Psoas muscle (tissue), 8 donors: Measurements from ENCODE around the gene CLDN2. TPM values are rescaled to one million over a fixed set of nuclear protein-coding genes. Genes with fewer than 3 reads are reported as not detected.

Experiments
- ATAC-seq, 4 donors: fragments of 200-7000 bp; cut with Tn5 transposase; one replicate each; pipeline ENCODE4 v1.9.1; 2020; ENCODE audit warnings: moderate library complexity in 3 of 4, mild to moderate bottlenecking in 2 of 4
- DNase-seq, 2 donors: peaks; one replicate each; pipeline ENCODE4 v3.0.0-alpha.2; 2020
- H3K27ac ChIP-seq: fragments of 200-600 bp; one replicate; pipeline ENCODE4 v1.8.0; 2022
- H3K27me3 ChIP-seq, 3 donors: fragments of 200-600 bp in 1 of 3; one replicate each; pipeline versions ENCODE4 v1.6.1 to v1.8.0; 2013 to 2022; ENCODE audit warnings: low read length in 2 of 3, mild to moderate bottlenecking in 2 of 3, moderate library complexity in 1 of 3; ENCODE audit not compliant: insufficient read depth in 3 of 3
- H3K36me3 ChIP-seq, 2 donors: fragments of 200-600 bp in 1 of 2; one replicate each; pipeline versions ENCODE4 v1.6.1 to v1.8.0; 2013 to 2022; ENCODE audit warnings: low read depth in 1 of 2, mild to moderate bottlenecking in 1 of 2, moderate library complexity in 1 of 2; ENCODE audit not compliant: insufficient read depth in 1 of 2
- H3K4me1 ChIP-seq: fragments of 200-600 bp; one replicate; pipeline ENCODE4 v1.8.0; 2022
- H3K4me3 ChIP-seq: fragments of 200-600 bp; one replicate; pipeline ENCODE4 v1.8.0; 2022; ENCODE audit warnings: mild to moderate bottlenecking
- H3K9me3 ChIP-seq: fragments of 200-600 bp; one replicate; pipeline ENCODE4 v1.8.0; 2022
- CTCF ChIP-seq: fragments of 200-600 bp; IDR thresholded peaks from one replicate; pipeline ENCODE4 v1.8.0; 2022; ENCODE audit warnings: antibody characterized with exemption
- WGBS, 3 donors: extraction: QIAGEN DNeasy Blood & Tissue Kit; methylation state at CpG; one replicate each; pipeline versions ENCODE4 v1.1.6 to v1.1.7; 2013; 5-methylcytosine and 5-hydroxymethylcytosine counted together
- intact Hi-C, 2 donors: fragments of 100-400 bp; cut with DNase I; formaldehyde crosslinking; loops; one replicate each; pipeline versions ENCODE4 v1.11.0 to v1.14.2; 2022
- polyA plus RNA-seq, 3 donors: library from polyadenylated mRNA; stranded (reverse); fragments of 200-250 nt; gene quantifications; one replicate each; pipeline ENCODE4 v1.2.3, GENCODE V29; 2013
- total RNA-seq, 4 donors: library from RNA; stranded (reverse); fragmentation: NEBNext Ultra II Directional in 2 of 4; extraction: Animal tissue kit (Norgen Biotek cat#: 25700) in 2 of 4; gene quantifications; one replicate each; pipeline versions ENCODE4 v1.2.1 to v1.2.4, GENCODE V29; 2021 to 2023
- donor health status: healthy with polysubstance abuse.
- donor health status: DM: no; HTN: no; CAD: no; lungs with moderate emphysema.
- donor health status: Bipolar disorder and iron deficiency.
- donor health status: healthy.
- donor health status: DM: yes; HTN: yes; CAD: no.
- donor health status: DM: no; HTN: no; CAD: no.
- donor health status: DM: no; HTN: no; CAD: no.
- donor health status: DM: yes; HTN: yes; CAD: no.

Gene CLDN2
- total and polyA plus RNA-seq, 7 donors = 0.03 to 0.15 (median 0.07) TPM; not detected in 3

DNA sequence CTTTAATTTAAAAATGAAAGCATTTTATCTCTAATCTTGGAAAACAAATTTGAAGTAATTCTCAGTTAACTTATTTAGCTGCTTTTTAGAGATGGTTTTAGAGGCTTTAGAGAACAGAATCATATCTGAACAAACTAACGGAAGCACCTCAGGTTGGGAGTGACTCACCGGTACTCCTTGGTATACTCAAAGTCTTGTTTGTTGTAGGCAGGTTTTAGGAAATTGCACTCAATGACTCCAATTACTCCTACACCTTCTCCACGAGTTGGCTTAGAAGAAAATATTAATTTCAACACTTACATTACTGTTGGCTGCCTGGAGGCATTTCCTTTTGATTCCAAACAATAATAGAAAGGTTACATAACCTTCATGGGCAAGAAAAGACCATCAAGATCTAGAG is 56.2 kb downstream of the CLDN2 start:
- H3K36me3 ChIP-seq = peaks cover 0 to 15% of the 10 kb centered on the region in 2 donors
- no peak overlapping the region for H3K27ac ChIP-seq
- H3K4me1 ChIP-seq = no peaks in the 10 kb centered on the region
- H3K9me3 ChIP-seq = no peaks in the 10 kb centered on the region
- H3K27me3 ChIP-seq = peaks cover 0 to 11% (median 0%) of the 10 kb centered on the region in 3 donors
- no peak overlapping the region for H3K4me3 ChIP-seq
- 70 to 85% (median 78%) methylated on average over 3 of the region's 3 CpGs for WGBS, 3 donors
- TF ChIP-seq CTCF = no peak
- DNase-seq = no peak
- intact Hi-C loops = no loop called here
- no peak for ATAC-seq

Other genes starting within 250 kb of the CLDN2 start
- 1 to 10 TPM; 4.3 to 7.1 (median 4.8) TPM for gene RNF128, start 193.7 kb upstream of the CLDN2 start, total RNA-seq
- gene RNF128, start 193.7 kb upstream of the CLDN2 start, polyA plus RNA-seq = 1 to 10 TPM; 1.7 to 6.7 (median 2.9) TPM
- 1 to 10 TPM in 2 of 4 donors, under 1 TPM in 2; 0.99 to 2.2 (median 1.0) TPM for gene TBC1D8B, start 117.7 kb upstream of the CLDN2 start, total RNA-seq
- 1 to 10 TPM in 1 of 3 donors, under 1 TPM in 2; 0.21 to 1.4 (median 0.49) TPM for gene TBC1D8B, start 117.7 kb upstream of the CLDN2 start, polyA plus RNA-seq
- gene RIPPLY1, start 17.1 kb upstream of the CLDN2 start, total RNA-seq = under 1 TPM in 3 of 4 donors, not detected in 1; 0.20 to 0.36 (median 0.30) TPM
- gene RIPPLY1, start 17.1 kb upstream of the CLDN2 start, polyA plus RNA-seq = under 1 TPM in 2 of 3 donors, not detected in 1; 0.08 to 0.34 TPM
- 10 to 100 TPM in 2 of 4 donors, 1 to 10 TPM in 2; 7.9 to 17.1 (median 11.0) TPM for gene MORC4, start 79.8 kb downstream of the CLDN2 start, total RNA-seq
- 1 to 10 TPM; 2.1 to 7.5 (median 3.9) TPM for gene MORC4, start 79.8 kb downstream of the CLDN2 start, polyA plus RNA-seq
- 10 to 100 TPM; 10.4 to 14.6 (median 14.0) TPM for gene RBM41, start 198.4 kb downstream of the CLDN2 start, total RNA-seq
- gene RBM41, start 198.4 kb downstream of the CLDN2 start, polyA plus RNA-seq = 10 to 100 TPM in 1 of 3 donors, 1 to 10 TPM in 2; 2.2 to 19.1 (median 5.6) TPM